ENCODE measurements around the gene KLF12. TPM values are rescaled to one million over a fixed set of nuclear protein-coding genes. Genes with fewer than 3 reads are reported as not detected.

KLF12 gene
- total RNA-seq, 4 donors from 2014 or later: 2.3 to 57.7 (median 13.2) TPM

DNA sequence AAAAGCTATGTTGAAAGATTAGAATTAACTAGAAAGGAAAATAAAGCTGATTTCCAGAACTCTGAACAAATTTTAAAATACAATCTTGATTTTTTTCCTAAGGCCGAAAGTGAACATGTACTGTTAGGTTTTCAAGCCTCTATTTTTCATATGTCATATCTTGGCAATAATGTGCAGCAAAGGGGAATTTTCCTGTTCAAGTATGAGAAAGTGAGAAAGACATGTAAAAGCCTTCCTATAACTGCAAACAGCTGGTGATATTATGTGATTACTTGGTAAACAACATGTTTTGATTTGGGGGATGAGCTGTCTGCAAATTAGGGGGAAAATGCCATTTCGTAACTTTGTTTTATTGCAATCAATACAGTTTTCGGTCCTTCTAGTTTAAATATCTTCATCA is 4.0 kb upstream of the KLF12 start:
- intact Hi-C loops (cut with DNase I; ENCODE audit: low total_unique reads): no loop called here
- TF ChIP-seq, protein P1, sequence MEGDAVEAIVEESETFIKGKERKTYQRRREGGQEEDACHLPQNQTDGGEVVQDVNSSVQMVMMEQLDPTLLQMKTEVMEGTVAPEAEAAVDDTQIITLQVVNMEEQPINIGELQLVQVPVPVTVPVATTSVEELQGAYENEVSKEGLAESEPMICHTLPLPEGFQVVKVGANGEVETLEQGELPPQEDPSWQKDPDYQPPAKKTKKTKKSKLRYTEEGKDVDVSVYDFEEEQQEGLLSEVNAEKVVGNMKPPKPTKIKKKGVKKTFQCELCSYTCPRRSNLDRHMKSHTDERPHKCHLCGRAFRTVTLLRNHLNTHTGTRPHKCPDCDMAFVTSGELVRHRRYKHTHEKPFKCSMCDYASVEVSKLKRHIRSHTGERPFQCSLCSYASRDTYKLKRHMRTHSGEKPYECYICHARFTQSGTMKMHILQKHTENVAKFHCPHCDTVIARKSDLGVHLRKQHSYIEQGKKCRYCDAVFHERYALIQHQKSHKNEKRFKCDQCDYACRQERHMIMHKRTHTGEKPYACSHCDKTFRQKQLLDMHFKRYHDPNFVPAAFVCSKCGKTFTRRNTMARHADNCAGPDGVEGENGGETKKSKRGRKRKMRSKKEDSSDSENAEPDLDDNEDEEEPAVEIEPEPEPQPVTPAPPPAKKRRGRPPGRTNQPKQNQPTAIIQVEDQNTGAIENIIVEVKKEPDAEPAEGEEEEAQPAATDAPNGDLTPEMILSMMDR (IDR thresholded peaks at IDR 0.05): no peak
- TF ChIP-seq POLR2A (IDR thresholded peaks at IDR 0.05): no peak
- H3K36me3 ChIP-seq: no peaks in the 10 kb centered on the region
- H3K4me3 ChIP-seq: no peak overlapping the region
- no peaks in the 10 kb centered on the region for H3K27me3 ChIP-seq
- H3K27ac ChIP-seq: no peak overlapping the region
- DNase-seq: no peak
- H3K9me3 ChIP-seq: no peaks in the 10 kb centered on the region
- no peaks in the 10 kb centered on the region for H3K4me1 ChIP-seq

DNA sequence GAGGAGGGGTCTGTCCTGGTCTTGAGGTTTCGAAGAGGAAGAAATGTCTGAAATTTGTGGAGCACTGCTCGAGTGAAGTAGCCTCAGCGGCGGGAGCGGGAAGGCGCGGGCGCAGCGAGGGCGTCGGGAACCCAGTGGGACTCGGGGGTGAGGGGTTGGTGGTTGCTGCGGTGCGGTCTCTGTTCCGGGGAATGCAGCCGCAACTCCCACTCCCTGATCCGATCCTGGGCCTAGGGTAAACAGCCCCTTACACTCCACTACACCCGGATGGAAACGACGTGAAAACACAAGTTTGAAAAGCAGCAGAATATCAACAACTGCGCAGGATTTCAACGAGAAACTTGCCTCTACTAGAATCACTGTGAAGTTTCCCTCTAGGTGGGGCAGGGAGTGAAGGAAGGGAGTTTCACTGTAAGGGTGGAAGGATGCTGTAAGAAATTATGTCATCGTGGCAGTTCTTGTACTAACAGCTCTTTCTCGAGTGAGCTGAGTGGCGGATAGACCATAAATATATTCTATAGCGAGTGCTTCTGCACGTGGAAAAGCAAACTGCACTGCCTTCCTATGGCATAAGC is 2.0 kb upstream of the KLF12 start:
- Histone ChIP-seq H3K4me1 (no peaks in the 10 kb centered on the region), H3K4me3 (peak overlapping the region; percentile 71 to 83), H3K27me3 (no peaks in the 10 kb centered on the region), H3K27ac (peak overlapping the region; percentile 87 to 96), H3K9me3 (no peaks in the 10 kb centered on the region), H3K36me3 (no peaks in the 10 kb centered on the region)
- DNase-seq: peak in 1 of 2 donors; percentile 29
- intact Hi-C loops (cut with DNase I; ENCODE audit: low total_unique reads): no loop called here
- TF ChIP-seq POLR2A (IDR thresholded peaks at IDR 0.05): no peak
- TF ChIP-seq, protein P1 (IDR thresholded peaks at IDR 0.05): no peak

DNA sequence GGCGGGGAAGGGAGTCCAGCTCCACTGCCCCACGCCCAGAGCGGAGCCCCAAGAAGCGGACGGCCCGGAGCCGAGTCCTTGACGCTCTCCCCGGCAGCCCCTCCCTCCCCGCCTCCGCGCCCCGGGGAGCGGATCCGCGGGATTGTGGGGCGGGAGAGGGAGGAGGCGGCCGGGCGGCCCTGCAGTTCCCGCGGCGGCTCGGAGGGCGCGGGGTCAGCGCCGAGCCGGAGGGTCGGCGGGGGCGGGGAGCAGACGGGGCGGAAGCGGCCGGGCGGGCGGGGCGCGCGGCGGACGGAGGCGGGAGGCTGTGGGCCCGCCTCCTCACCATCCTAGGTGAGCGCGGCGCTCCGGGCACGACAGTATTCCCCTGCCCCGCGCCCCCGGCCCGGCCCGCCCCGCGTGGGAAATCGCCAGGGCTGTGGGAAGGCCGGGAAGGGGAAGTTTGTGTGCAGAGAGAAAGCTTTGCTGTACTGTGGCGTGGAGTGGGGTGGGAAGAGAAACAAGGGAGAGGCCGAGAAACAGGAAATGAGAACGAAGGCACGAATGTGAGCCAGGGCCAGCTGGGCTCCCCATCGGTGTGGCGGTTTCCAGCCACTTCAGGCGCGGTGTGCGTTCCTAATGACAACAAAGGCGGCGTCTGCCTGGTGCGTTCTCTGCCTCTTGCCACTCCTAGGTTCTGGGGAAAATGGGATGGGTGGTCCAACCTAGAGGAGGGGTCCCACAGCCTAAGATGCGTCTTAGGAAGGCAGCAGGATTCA is 1.3 kb upstream of the KLF12 start:
- intact Hi-C loops (cut with DNase I; ENCODE audit: low total_unique reads): no loop called here
- Histone ChIP-seq H3K4me3 (peak overlapping the region; percentile 71 to 83), H3K27me3 (no peaks in the 10 kb centered on the region), H3K36me3 (no peaks in the 10 kb centered on the region), H3K4me1 (no peaks in the 10 kb centered on the region), H3K9me3 (no peaks in the 10 kb centered on the region), H3K27ac (peak overlapping the region; percentile 87 to 96)
- TF ChIP-seq, protein P1 (IDR thresholded peaks at IDR 0.05): no peak
- TF ChIP-seq POLR2A (IDR thresholded peaks at IDR 0.05): peak in 1 of 2 donors; percentile 35
- peak; percentile 39 to 62 for DNase-seq

DNA sequence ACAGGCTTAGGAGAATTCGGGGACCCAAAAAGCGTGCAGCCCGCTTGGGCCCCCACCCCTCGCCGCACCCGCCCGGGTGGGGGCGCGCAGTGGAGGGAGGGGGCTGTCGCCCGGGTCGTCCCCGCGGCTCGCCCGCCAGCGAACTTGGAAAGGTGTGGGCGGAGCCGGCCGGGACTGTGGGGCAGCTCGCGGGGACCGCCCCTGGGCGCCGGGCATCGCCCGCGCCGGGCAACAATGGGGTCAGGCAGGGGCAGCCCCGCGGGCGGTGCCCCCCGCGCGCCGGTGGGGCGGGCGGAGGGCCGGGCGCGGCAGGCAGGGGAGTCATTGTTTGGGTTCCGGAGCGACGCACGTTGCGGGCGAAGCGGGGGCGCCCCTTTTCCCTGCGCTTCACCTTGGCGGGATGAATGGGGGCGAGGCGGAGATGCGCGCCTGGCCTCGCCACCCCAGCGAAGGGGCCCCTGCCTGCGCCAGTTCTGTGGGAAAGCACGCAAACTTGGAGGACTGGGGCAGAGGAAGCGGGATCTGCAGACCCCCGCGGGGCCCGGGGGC is 647 bp upstream of the KLF12 start:
- Histone ChIP-seq H3K4me1 (no peaks in the 10 kb centered on the region), H3K36me3 (no peaks in the 10 kb centered on the region), H3K9me3 (no peaks in the 10 kb centered on the region), H3K4me3 (peak overlapping the region; percentile 71 to 83), H3K27me3 (no peaks in the 10 kb centered on the region), H3K27ac (peak overlapping the region; percentile 87 to 96)
- intact Hi-C loops (cut with DNase I; ENCODE audit: low total_unique reads): no loop called here
- peak; percentile 30 to 42 for DNase-seq
- TF ChIP-seq, protein P1 (IDR thresholded peaks at IDR 0.05): no peak
- no peak for TF ChIP-seq POLR2A (IDR thresholded peaks at IDR 0.05)

DNA sequence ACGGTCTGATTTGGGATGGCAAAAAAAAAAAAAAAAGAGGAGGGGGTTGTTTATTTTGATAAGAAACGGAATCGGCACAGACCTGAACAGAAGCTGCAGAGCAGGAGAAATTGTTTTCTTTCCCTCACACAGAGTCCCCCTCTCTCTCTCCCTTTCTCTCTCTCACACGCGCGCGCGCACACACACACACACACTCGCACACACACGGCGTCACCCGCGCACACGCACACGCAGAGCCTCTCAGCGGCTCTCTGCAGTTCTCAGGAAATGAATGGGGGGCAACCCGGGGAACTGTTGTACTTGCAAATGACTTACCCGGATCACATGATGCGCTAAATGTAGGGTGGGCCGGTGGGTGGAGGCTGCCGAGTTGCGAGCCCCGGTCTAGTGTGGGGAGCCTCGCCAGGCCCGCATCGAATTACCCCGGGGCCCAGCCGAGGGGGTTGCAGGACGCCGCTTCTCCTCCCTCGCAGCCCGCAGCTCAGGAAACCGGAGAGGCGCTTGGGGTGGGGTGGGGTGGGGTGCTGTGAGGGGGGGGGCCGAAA is 475 bp downstream of the KLF12 start:
- Histone ChIP-seq H3K27me3 (no peaks in the 10 kb centered on the region), H3K4me1 (no peaks in the 10 kb centered on the region), H3K36me3 (no peaks in the 10 kb centered on the region), H3K9me3 (no peaks in the 10 kb centered on the region), H3K4me3 (peak overlapping the region; percentile 71 to 83), H3K27ac (peak overlapping the region; percentile 87 to 96)
- TF ChIP-seq POLR2A (IDR thresholded peaks at IDR 0.05): peak in 1 of 2 donors; percentile 48
- TF ChIP-seq, protein P1 (IDR thresholded peaks at IDR 0.05): no peak
- DNase-seq: peak; percentile 85 to 89
- intact Hi-C loops (cut with DNase I; ENCODE audit: low total_unique reads): no loop called here
